GM12874 (cell line): ENCODE results near the gene TMEM62.

ENCODE experiments used
- TF ChIP-seq, protein P1 (sequence below): IDR thresholded peaks from 2 replicates; pipeline ENCODE4 v1.5.1; 2011; ENCODE audit warnings: low read depth, mild to moderate bottlenecking, control low read depth, low read length, moderate library complexity; ENCODE audit not compliant: insufficient read depth

Gene TMEM62

GRCh38 chr15:43225201-43225949 lies 92.0 kb downstream of the TMEM62 start:
- TF ChIP-seq, protein P1, sequence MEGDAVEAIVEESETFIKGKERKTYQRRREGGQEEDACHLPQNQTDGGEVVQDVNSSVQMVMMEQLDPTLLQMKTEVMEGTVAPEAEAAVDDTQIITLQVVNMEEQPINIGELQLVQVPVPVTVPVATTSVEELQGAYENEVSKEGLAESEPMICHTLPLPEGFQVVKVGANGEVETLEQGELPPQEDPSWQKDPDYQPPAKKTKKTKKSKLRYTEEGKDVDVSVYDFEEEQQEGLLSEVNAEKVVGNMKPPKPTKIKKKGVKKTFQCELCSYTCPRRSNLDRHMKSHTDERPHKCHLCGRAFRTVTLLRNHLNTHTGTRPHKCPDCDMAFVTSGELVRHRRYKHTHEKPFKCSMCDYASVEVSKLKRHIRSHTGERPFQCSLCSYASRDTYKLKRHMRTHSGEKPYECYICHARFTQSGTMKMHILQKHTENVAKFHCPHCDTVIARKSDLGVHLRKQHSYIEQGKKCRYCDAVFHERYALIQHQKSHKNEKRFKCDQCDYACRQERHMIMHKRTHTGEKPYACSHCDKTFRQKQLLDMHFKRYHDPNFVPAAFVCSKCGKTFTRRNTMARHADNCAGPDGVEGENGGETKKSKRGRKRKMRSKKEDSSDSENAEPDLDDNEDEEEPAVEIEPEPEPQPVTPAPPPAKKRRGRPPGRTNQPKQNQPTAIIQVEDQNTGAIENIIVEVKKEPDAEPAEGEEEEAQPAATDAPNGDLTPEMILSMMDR = peak; percentile 67

- TF ChIP-seq, protein P1 = no peak
Measured at GRCh38 chr15:43226436-43227305, 93.3 kb downstream of the TMEM62 start.

- TF ChIP-seq, protein P1 = no peak
Measured at GRCh38 chr15:43229977-43230376, 96.6 kb downstream of the TMEM62 start.

DNA sequence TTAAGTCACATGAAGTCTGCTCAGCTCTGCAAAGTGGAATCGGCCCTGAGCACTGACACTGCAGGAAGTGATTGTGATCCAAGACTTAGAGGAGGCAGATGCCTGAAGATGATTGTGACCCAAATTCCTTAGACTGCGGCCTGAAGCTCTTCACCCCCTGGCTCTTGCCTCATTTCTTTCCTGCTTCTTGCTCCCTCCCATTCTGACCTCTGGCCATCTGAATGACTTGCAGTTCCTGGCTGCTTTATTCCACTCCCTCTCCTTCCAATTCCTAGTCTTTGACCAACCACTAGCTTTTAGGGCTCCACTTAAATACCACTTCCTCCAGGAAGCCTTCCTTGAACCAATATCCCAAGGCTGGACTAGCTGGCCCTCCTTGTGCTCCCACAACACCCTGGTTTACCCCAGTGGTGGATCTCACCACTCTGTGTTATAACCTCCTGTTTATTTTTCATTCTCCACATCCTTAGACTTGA lies 97.3 kb downstream of the TMEM62 start:
- TF ChIP-seq, protein P1 = no peak

GRCh38 chr15:43232289-43232874 lies 99.0 kb downstream of the TMEM62 start:
- TF ChIP-seq, protein P1 = no peak
